Calu3 (cell line): ENCODE measurements around the gene EGLN1. TPM values are rescaled to one million over a fixed set of nuclear protein-coding genes. Genes with fewer than 3 reads are reported as not detected.
"Not testable (repeated sequence)": the region's sequence is repeated elsewhere in the genome, so short reads cannot be mapped to it uniquely, and the experiment has no call there.

Experiments
- Bru-seq: library from RNA; stranded (reverse); fragments of 400-500 nt; gene quantifications from one replicate; lab custom pipeline; 2021; lab: Mats Ljungman, UMichigan
- BruChase-seq, 2 experiments: library from RNA; stranded (reverse); fragments of 400-500 nt; gene quantifications; one replicate each; lab custom pipeline; 2021; lab: Mats Ljungman, UMichigan
- BruUV-seq: library from RNA; stranded (reverse); fragments of 400-500 nt; replicated peaks from 2 replicates; lab custom pipeline; 2021; lab: Mats Ljungman, UMichigan
- CTCF ChIA-PET: fragments of 300-600 bp; sonication (Branson Sonifier 250); formaldehyde crosslinking; loops from one replicate; lab custom pipeline; 2022; ENCODE audit warnings: antibody characterized with exemption; lab: Charles Lee
- DNase-seq: peaks from one replicate; pipeline ENCODE4 v3.0.0; 2022
- H3K27ac Mint-ChIP-seq: one replicate; pipeline ENCODE4 v1.8.0; 2022; ENCODE audit warnings: mixed read lengths; ENCODE audit not compliant: unreplicated experiment
- H3K27me3 Mint-ChIP-seq: one replicate; pipeline ENCODE4 v1.8.0; 2022; ENCODE audit warnings: mixed read lengths; ENCODE audit not compliant: unreplicated experiment
- H3K36me3 Mint-ChIP-seq: one replicate; pipeline ENCODE4 v1.8.0; 2022; ENCODE audit warnings: mild to moderate bottlenecking, moderate library complexity, mixed read lengths; ENCODE audit not compliant: insufficient read depth, unreplicated experiment
- H3K4me1 Mint-ChIP-seq: one replicate; pipeline ENCODE4 v1.8.0; 2022; ENCODE audit warnings: mild to moderate bottlenecking, low read depth, mixed read lengths; ENCODE audit not compliant: unreplicated experiment
- H3K4me3 Mint-ChIP-seq: one replicate; pipeline ENCODE4 v1.8.0; 2022; ENCODE audit warnings: mild to moderate bottlenecking, low read depth, moderate library complexity, mixed read lengths; ENCODE audit not compliant: unreplicated experiment
- H3K9me3 Mint-ChIP-seq: one replicate; pipeline ENCODE4 v1.8.0; 2022; ENCODE audit warnings: low read depth, mixed read lengths; ENCODE audit not compliant: unreplicated experiment
- CTCF ChIP-seq: fragments of 200-600 bp; IDR thresholded peaks from one replicate; pipeline ENCODE4 v1.8.0; 2022; ENCODE audit warnings: antibody characterized with exemption; ENCODE audit not compliant: unreplicated experiment
- intact Hi-C: fragments of 100-400 bp; cut with micrococcal nuclease; formaldehyde crosslinking; loops from one replicate; pipeline ENCODE4 v1.10.0; 2022; ENCODE audit not compliant: unreplicated experiment
- long read RNA-seq: library from polyadenylated mRNA; stranded (forward); transcript quantifications from one replicate; pipeline ENCODE4 v2.0.0, GENCODE V29; 2022
- total RNA-seq: library from RNA; stranded (reverse); gene quantifications from 2 replicates; pipeline ENCODE4 v1.2.3, GENCODE V29; 2022

The EGLN1 gene
- 33.3 and 34.9 TPM in 2 replicates for total RNA-seq
- Bru-seq, nascent RNA, result percentile 86 among the genes with signal in this experiment
- BruChase-seq, experiment 1, labeled RNA remaining after a 6-hour chase, result percentile 84 among the genes with signal in this experiment
- percentile 81 among the genes with signal in this experiment for BruChase-seq, experiment 2, labeled RNA remaining after a 2-hour chase
- long read RNA-seq, full-length matches to known transcripts, result 48 of 54 reads
- long read RNA-seq, partial matches to known transcripts, result 1 of 54 reads
- long read RNA-seq, other reads (novel, unspliced or antisense), result 5 of 54 reads

GRCh38 chr1:231421971-231422797, at the start of gene EGLN1:
TSS of gene EGLN1 (minus strand) at chr1:231422287. CDS start at chr1:231421888, 399 bp downstream.
- Mint-ChIP-seq H3K9me3 (no peaks in the 10 kb centered on the region), H3K36me3 (peaks cover 50% of the 10 kb centered on the region), H3K4me3 (peak within 1 kb of the TSS; percentile 78), H3K27me3 (no peaks in the 10 kb centered on the region), H3K27ac (peak within 1 kb of the TSS; percentile 93), H3K4me1 (peaks cover 19% of the 10 kb centered on the region)
- TF ChIP-seq CTCF, result no peak
- BruUV-seq, result no TSS peak
- CTCF ChIA-PET, result no interaction called here
- DNase-seq, result peak; percentile 90
- intact Hi-C loops, result loop anchor here (2.0 kb wide), 1 partner anchor 107 kb away; the partner anchor contains the start of gene TSNAX

- H3K4me1 Mint-ChIP-seq, H3K4me3 Mint-ChIP-seq, H3K27ac Mint-ChIP-seq, DNase-seq, CTCF ChIA-PET, BruUV-seq, H3K9me3 Mint-ChIP-seq, intact Hi-C loops, H3K27me3 Mint-ChIP-seq, H3K36me3 Mint-ChIP-seq: not testable (repeated sequence)
These were observed 49.4 kb upstream of the EGLN1 start for GRCh38 chr1:231471500-231471899.

- not testable (repeated sequence) for BruUV-seq, H3K4me1 Mint-ChIP-seq, H3K27ac Mint-ChIP-seq
These were observed 48.9 kb upstream of the EGLN1 start for GRCh38 chr1:231471027-231471426.

GRCh38 chr1:231467986-231468385, 45.9 kb upstream of the EGLN1 start:
- Mint-ChIP-seq H3K27ac (no peak overlapping the region), H3K4me1 (no peaks in the 10 kb centered on the region), H3K4me3 (no peak overlapping the region), H3K36me3 (no peaks in the 10 kb centered on the region), H3K27me3 (no peaks in the 10 kb centered on the region), H3K9me3 (no peaks in the 10 kb centered on the region)
- no TSS peak for BruUV-seq
- intact Hi-C loops, result no loop called here
- no peak for TF ChIP-seq CTCF
- no peak for DNase-seq
- CTCF ChIA-PET, result interaction anchor here (0.6 kb wide), 1 partner anchor 21 kb away, joined by 7 read pairs; no protein-coding TSS in a partner anchor

More at GRCh38 chr1:231471027-231471426, 48.9 kb upstream of the EGLN1 start:
- H3K36me3 Mint-ChIP-seq, H3K9me3 Mint-ChIP-seq, H3K4me3 Mint-ChIP-seq, CTCF ChIA-PET, DNase-seq, H3K27me3 Mint-ChIP-seq, intact Hi-C loops: not testable (repeated sequence)

GRCh38 chr1:231465051-231465450, 43.0 kb upstream of the EGLN1 start:
- Mint-ChIP-seq H3K4me3 (no peak overlapping the region), H3K36me3 (no peaks in the 10 kb centered on the region), H3K27ac (no peak overlapping the region), H3K9me3 (no peaks in the 10 kb centered on the region), H3K27me3 (no peaks in the 10 kb centered on the region), H3K4me1 (no peaks in the 10 kb centered on the region)
- CTCF ChIA-PET, result interaction anchor here (1.3 kb wide), 1 partner anchor 45 kb away, joined by 3 read pairs; no protein-coding TSS in a partner anchor
- DNase-seq, result no peak
- BruUV-seq, result no TSS peak
- intact Hi-C loops, result no loop called here
- no peak for TF ChIP-seq CTCF
